ENCODE measurements around the gene ICAM1. TPM values are rescaled to one million over a fixed set of nuclear protein-coding genes. Genes with fewer than 3 reads are reported as not detected.

The ICAM1 gene
- total and polyA plus RNA-seq, 2 of the 13 experiments (the other 11 are each of a cell fraction or from before 2014, with no cell fraction given) = 37.9 to 98.4 TPM

- H3K79me2 ChIP-seq (ENCODE audit: insufficient read depth, low read length) = peaks cover 5% of the 10 kb centered on the region
- 93% methylated on average over 13 of the region's 13 CpGs for WGBS (ENCODE audit: low lambda C conversion rate)
Observed at GRCh38 chr19:10318807-10319682, 48.1 kb downstream of the ICAM1 start.

More at GRCh38 chr19:10318807-10319682, 48.1 kb downstream of the ICAM1 start:
- Histone ChIP-seq H4K20me1 (ENCODE audit: insufficient read depth, low read length) (no peaks in the 10 kb centered on the region; the same call in 1 of the 2 replicates), H3K9ac (ENCODE audit: insufficient read depth, low read depth, low read length) (no peak overlapping the region), H3K9me3 (ENCODE audit: low read length) (no peaks in the 10 kb centered on the region), H3K27me3 (ENCODE audit: control insufficient read depth in 1 of 2, insufficient read depth in 2 of 2, low read length in 2 of 2) (no peaks in the 10 kb centered on the region; a peak in 1 of 5 replicates), H3K4me3 (replicated peaks in 1 of 3; ENCODE audit: insufficient read depth in 1 of 3, low read depth in 2 of 3, low read length in 3 of 3) (no peak overlapping the region), H3K27ac (ENCODE audit: extremely low read length, insufficient read depth, low read length) (no peak overlapping the region), H2AFZ (ENCODE audit: low read length) (no peak overlapping the region), H3K4me1 (ENCODE audit: insufficient read depth, low read length) (peaks cover 17% of the 10 kb centered on the region), H3K36me3 (replicated peaks in 1 of 2; ENCODE audit: control insufficient read depth in 1 of 2, insufficient read depth in 2 of 2, low read length in 2 of 2) (peaks cover 29 to 61% of the 10 kb centered on the region in 2 experiments), H3K4me2 (ENCODE audit: low read depth, low read length) (no peak overlapping the region)
- no peak for FAIRE-seq
- ChIA-PET POLR2A (interaction anchor here (5.1 kb wide), 1 partner anchor 15 kb away, joined by 24 read pairs; the partner anchor contains the start of gene RAVER1), CTCF (ENCODE audit: low intra/inter-chr PET ratio, low total read pairs) (no interaction called here)
- intact Hi-C loops (cut with micrococcal nuclease; ENCODE audit: unreplicated experiment) = no loop called here
- no peak for DNase-seq (ENCODE audit: low spot score)
- no peak for TF ChIP-seq TFDP1 (CRISPR knock-in tag; IDR thresholded peaks at IDR 0.05; ENCODE audit: borderline replicate concordance)
- no peak for ATAC-seq
- BruUV-seq (replicated peaks) = no TSS peak
- in situ Hi-C loops (cut with HindIII; ENCODE audit: extremely low pct_ligation_motif_present, low pct_unique_long_range_greater_than_20kb) = no loop called here

Measured in HepG2 (cell line).